GM21619 (cell line): ENCODE results near the gene ST3GAL6.

Experiments used
- ATAC-seq: cut with Tn5 transposase; IDR thresholded peaks from one replicate; pipeline ENCODE4 v1.9.1; 2021; ENCODE audit not compliant: unreplicated experiment

The ST3GAL6 gene

GRCh38 chr3:98843266-98843959 lies 80.3 kb downstream of the ST3GAL6 start:
- ATAC-seq, result no peak
